ENCODE measurements around the gene SUGCT.

Gene SUGCT

GRCh38 chr7:40700653-40701421, 566.0 kb downstream of the SUGCT start:
- FAIRE-seq, result no peak

- FAIRE-seq, result no peak
These were observed 567.2 kb downstream of the SUGCT start for GRCh38 chr7:40701836-40702551.

GRCh38 chr7:40704172-40704571, 569.4 kb downstream of the SUGCT start:
- no peak for FAIRE-seq

- FAIRE-seq, result no peak
These were observed 572.0 kb downstream of the SUGCT start for GRCh38 chr7:40706829-40707228.

GRCh38 chr7:40709062-40709964, 574.5 kb downstream of the SUGCT start:
- FAIRE-seq, result no peak

- no peak for FAIRE-seq
These were observed 576.9 kb downstream of the SUGCT start for GRCh38 chr7:40711706-40712105.

GRCh38 chr7:40714363-40715052, 579.7 kb downstream of the SUGCT start:
- FAIRE-seq, result no peak

- no peak for FAIRE-seq
These were observed 580.2 kb downstream of the SUGCT start for GRCh38 chr7:40715053-40715430.

GRCh38 chr7:40716052-40716451, 581.2 kb downstream of the SUGCT start:
- no peak for FAIRE-seq

- peak; percentile 93 for FAIRE-seq
These were observed 582.4 kb downstream of the SUGCT start for GRCh38 chr7:40717242-40717641.

GRCh38 chr7:40720416-40720815, 585.6 kb downstream of the SUGCT start:
- FAIRE-seq, result no peak

GRCh38 chr7:40721342-40721949, 586.6 kb downstream of the SUGCT start:
- no peak for FAIRE-seq

- FAIRE-seq, result no peak
These were observed 587.4 kb downstream of the SUGCT start for GRCh38 chr7:40722242-40722641.

GRCh38 chr7:40723829-40724228, 589.0 kb downstream of the SUGCT start:
- no peak for FAIRE-seq

GRCh38 chr7:40726559-40726958, 591.8 kb downstream of the SUGCT start:
- FAIRE-seq, result no peak

GRCh38 chr7:40733114-40733513, 598.3 kb downstream of the SUGCT start:
- FAIRE-seq, result no peak

- no peak for FAIRE-seq
These were observed 598.8 kb downstream of the SUGCT start for GRCh38 chr7:40733578-40733977.

GRCh38 chr7:40739257-40739656, 604.5 kb downstream of the SUGCT start:
- FAIRE-seq, result no peak

GRCh38 chr7:40742270-40742669, 607.5 kb downstream of the SUGCT start:
- FAIRE-seq, result no peak

- no peak for FAIRE-seq
These were observed 612.2 kb downstream of the SUGCT start for GRCh38 chr7:40746841-40747556.

GRCh38 chr7:40747856-40748255, 613.1 kb downstream of the SUGCT start:
- no peak for FAIRE-seq

GRCh38 chr7:40749877-40750276, 615.1 kb downstream of the SUGCT start:
- no peak for FAIRE-seq

Data from TTC549 (cell line).